ENCODE results near the gene MRPL10.

Gene MRPL10

GRCh38 chr17:47816111-47816735, 15.1 kb downstream of the MRPL10 start (continued):
- TF ChIP-seq ZNF350 (tag by site-specific recombination; IDR thresholded peaks at IDR 0.05) = no peak
- TF ChIP-seq GLI2 (tag by site-specific recombination; IDR thresholded peaks at IDR 0.05; ENCODE audit: borderline replicate concordance, low read depth) = no peak
- TF ChIP-seq ZNF37A (tag by site-specific recombination; IDR thresholded peaks at IDR 0.05) = no peak
- TF ChIP-seq ZNF16 (tag by site-specific recombination; IDR thresholded peaks at IDR 0.05; ENCODE audit: low read depth) = no peak

DNA sequence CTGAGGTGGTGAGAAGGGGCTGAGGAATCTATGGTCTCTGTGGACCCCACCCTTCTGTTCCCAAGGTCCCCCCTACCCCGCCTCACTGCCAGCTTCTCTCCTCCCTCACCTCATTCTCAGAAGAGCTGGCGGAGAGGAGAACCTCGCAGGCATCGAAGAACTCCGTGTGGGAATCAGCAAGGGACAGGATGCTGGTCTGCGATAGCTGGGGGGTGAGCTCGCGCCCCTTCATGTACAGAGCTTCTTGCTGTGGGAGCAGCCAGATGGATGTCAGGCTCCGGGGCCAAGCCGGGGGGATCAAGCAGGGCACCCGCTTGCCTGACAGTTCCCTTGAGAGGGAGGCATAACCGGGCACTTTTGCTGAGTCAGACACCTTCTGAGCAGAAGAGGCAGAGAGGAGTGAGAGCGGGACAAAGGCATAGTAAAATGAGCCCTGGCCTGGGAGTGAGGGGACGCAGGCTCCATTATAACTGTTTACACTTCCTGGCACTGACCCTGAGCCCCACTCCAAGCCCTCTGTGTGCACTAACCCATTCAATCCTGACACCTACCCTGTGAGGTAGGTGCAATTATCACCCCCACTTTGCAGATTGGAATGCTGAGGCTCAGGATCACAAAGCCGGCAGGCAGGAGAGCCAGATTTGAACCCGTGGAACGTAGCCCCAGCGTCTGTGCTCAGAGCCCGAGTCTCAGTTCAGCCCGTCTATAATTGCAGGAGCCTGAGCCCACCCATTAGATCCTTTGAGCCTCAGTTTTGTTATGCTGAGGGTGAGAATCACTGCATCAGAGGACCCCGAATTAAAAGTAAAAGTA, 16.0 kb downstream of the MRPL10 start:
- TF ChIP-seq ZNF768 (tag by site-specific recombination; IDR thresholded peaks at IDR 0.05) = no peak
- ChIA-PET POLR2A (interaction anchor here (1.4 kb wide), 1 partner anchor 16 kb away, joined by 5 read pairs; the partner anchor contains the start of genes LRRC46 and MRPL10), CTCF (interaction anchor here (0.6 kb wide), 1 partner anchor 97 kb away, joined by 3 read pairs; no protein-coding TSS in a partner anchor)
- H3K9me3 ChIP-seq (ENCODE audit: control insufficient read depth, insufficient read depth, low read depth, low read length) = no peaks in the 10 kb centered on the region
- H3K4me1 ChIP-seq (ENCODE audit: control insufficient read depth, insufficient read depth, low read length) = no peaks in the 10 kb centered on the region
- H3K27ac ChIP-seq (ENCODE audit: extremely low read depth, low read depth, low read length) = no peak overlapping the region
- H3K4me3 ChIP-seq (ENCODE audit: low read depth, low read length) = no peak overlapping the region
- peaks cover 0 to 69% of the 10 kb centered on the region in 2 experiments; a peak in 2 of 3 replicates for H3K36me3 ChIP-seq (ENCODE audit: control insufficient read depth in 2 of 2, insufficient read depth in 1 of 2, low read length in 2 of 2)

GRCh38 chr17:47813512-47814031, 17.8 kb downstream of the MRPL10 start:
- Histone ChIP-seq H3K4me1 (ENCODE audit: control insufficient read depth, insufficient read depth, low read length) (no peaks in the 10 kb centered on the region), H3K9me3 (ENCODE audit: control insufficient read depth, insufficient read depth, low read depth, low read length) (no peaks in the 10 kb centered on the region), H3K36me3 (ENCODE audit: control insufficient read depth in 2 of 2, insufficient read depth in 1 of 2, low read length in 2 of 2) (peaks cover 0 to 71% of the 10 kb centered on the region in 2 experiments; a peak in 2 of 3 replicates), H3K4me3 (ENCODE audit: low read depth, low read length) (no peak overlapping the region), H3K27ac (ENCODE audit: extremely low read depth, low read depth, low read length) (no peak overlapping the region)
- CTCF ChIA-PET = interaction anchor here (0.6 to 1.4 kb wide), 3 partner anchors 11 to 12 kb away, joined by 3 read pairs; no protein-coding TSS in a partner anchor
- POLR2A ChIA-PET = no interaction called here
- TF ChIP-seq SCRT2 (tag by site-specific recombination; IDR thresholded peaks at IDR 0.05) = no peak
- TF ChIP-seq ZNF830 (tag by site-specific recombination; IDR thresholded peaks at IDR 0.05; ENCODE audit: low read depth) = no peak
- TF ChIP-seq SP2 (tag by site-specific recombination; IDR thresholded peaks at IDR 0.05) = no peak
- no peak for TF ChIP-seq ZIC2 (tag by site-specific recombination; IDR thresholded peaks at IDR 0.05)
- no peak for TF ChIP-seq ZNF658 (tag by site-specific recombination; IDR thresholded peaks at IDR 0.05)
- TF ChIP-seq ZSCAN30 (tag by site-specific recombination; IDR thresholded peaks at IDR 0.05) = no peak
- TF ChIP-seq ZNF692 (tag by site-specific recombination; IDR thresholded peaks at IDR 0.05) = no peak
- no peak for TF ChIP-seq TSHZ1 (tag by site-specific recombination; IDR thresholded peaks at IDR 0.05; ENCODE audit: borderline replicate concordance)
- no peak for TF ChIP-seq ZNF24 (tag by site-specific recombination; IDR thresholded peaks at IDR 0.05)
- TF ChIP-seq, protein P1, sequence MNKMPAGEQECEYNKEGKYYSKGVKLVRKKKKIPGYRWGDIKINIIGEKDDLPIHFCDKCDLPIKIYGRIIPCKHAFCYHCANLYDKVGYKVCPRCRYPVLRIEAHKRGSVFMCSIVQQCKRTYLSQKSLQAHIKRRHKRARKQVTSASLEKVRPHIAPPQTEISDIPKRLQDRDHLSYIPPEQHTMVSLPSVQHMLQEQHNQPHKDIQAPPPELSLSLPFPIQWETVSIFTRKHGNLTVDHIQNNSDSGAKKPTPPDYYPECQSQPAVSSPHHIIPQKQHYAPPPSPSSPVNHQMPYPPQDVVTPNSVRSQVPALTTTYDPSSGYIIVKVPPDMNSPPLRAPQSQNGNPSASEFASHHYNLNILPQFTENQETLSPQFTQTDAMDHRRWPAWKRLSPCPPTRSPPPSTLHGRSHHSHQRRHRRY (tag by site-specific recombination; IDR thresholded peaks at IDR 0.05) = no peak
- no peak for TF ChIP-seq ZNF521 (tag by site-specific recombination; IDR thresholded peaks at IDR 0.05)

Data from HEK293 (cell line).